CD14-positive monocyte (primary cell): ENCODE data around the gene HKDC1. TPM values are rescaled to one million over a fixed set of nuclear protein-coding genes. Genes with fewer than 3 reads are reported as not detected.

Experiments used
- DNase-seq, 3 donors: peaks; one replicate each; pipeline ENCODE4 v3.0.0-alpha.2; 2011 to 2022
- H2AFZ ChIP-seq: 2 replicates; pipeline ENCODE4 v1.6.0; 2012; ENCODE audit warnings: mild to moderate bottlenecking, low read depth, low read length, inconsistent platforms; ENCODE audit not compliant: insufficient read depth, poor library complexity, severe bottlenecking
- H3K27ac ChIP-seq, 2 donors: 1 replicate in 1 of 2; 2 replicates in 1 of 2; pipeline ENCODE4 v1.5.1; 2012 to 2013; ENCODE audit warnings: low read length in 2 of 2, control low read depth in 1 of 2, inconsistent platforms in 1 of 2, low read depth in 1 of 2, mild to moderate bottlenecking in 1 of 2
- H3K27me3 ChIP-seq, 2 donors: one replicate each; pipeline versions ENCODE4 v1.6.0 to v1.6.1; 2011 to 2013; ENCODE audit warnings: low read length in 2 of 2; ENCODE audit not compliant: control insufficient read depth in 2 of 2, insufficient read depth in 2 of 2
- H3K36me3 ChIP-seq, 2 donors: replicated peaks in 1 of 2; 1 replicate in 1 of 2; 2 replicates in 1 of 2; pipeline versions ENCODE4 v1.5.1 to v1.6.1; 2012 to 2013; ENCODE audit warnings: low read length in 2 of 2, control low read depth in 1 of 2, inconsistent platforms in 1 of 2, mild to moderate bottlenecking in 1 of 2; ENCODE audit not compliant: insufficient read depth in 2 of 2, control insufficient read depth in 1 of 2
- H3K4me1 ChIP-seq, 2 donors: 1 replicate in 1 of 2; 2 replicates in 1 of 2; pipeline versions ENCODE4 v1.5.1 to v1.6.1; 2012 to 2013; ENCODE audit warnings: low read length in 2 of 2, control low read depth in 1 of 2, inconsistent platforms in 1 of 2, mild to moderate bottlenecking in 1 of 2, moderate library complexity in 1 of 2; ENCODE audit not compliant: insufficient read depth in 2 of 2, control insufficient read depth in 1 of 2
- H3K4me2 ChIP-seq: replicated peaks from 2 replicates; pipeline ENCODE3; 2012; ENCODE audit warnings: low read length, moderate library complexity, mild to moderate bottlenecking; ENCODE audit not compliant: poor library complexity, severe bottlenecking; ENCODE audit errors: extremely low read depth
- H3K4me3 ChIP-seq, 3 experiments: fragments of 200-600 bp in 1 of 3; sonication (generic) in 1 of 3; replicated peaks in 1 of 3; 1 replicate in 2 of 3; 2 replicates in 1 of 3; pipeline ENCODE4 v1.5.1; 2011 to 2013; ENCODE audit warnings: low read length in 3 of 3, mild to moderate bottlenecking in 3 of 3, control low read depth in 2 of 3, low read depth in 2 of 3, inconsistent platforms in 1 of 3, moderate library complexity in 1 of 3
- H3K79me2 ChIP-seq: 2 replicates; pipeline ENCODE4 v1.6.0; 2012; ENCODE audit warnings: mild to moderate bottlenecking, control low read depth, inconsistent platforms, low read length, moderate library complexity; ENCODE audit not compliant: insufficient read depth
- H3K9ac ChIP-seq: 2 replicates; pipeline ENCODE4 v1.6.0; 2017; ENCODE audit warnings: low read length, mild to moderate bottlenecking; ENCODE audit not compliant: insufficient read depth, poor library complexity, severe bottlenecking
- H3K9me3 ChIP-seq, 2 donors: replicated peaks in 1 of 2; 1 replicate in 1 of 2; 2 replicates in 1 of 2; pipeline versions ENCODE4 v1.5.1 to v1.6.1; 2012 to 2013; ENCODE audit warnings: low read length in 2 of 2, control low read depth in 1 of 2; ENCODE audit not compliant: control insufficient read depth in 1 of 2, insufficient read depth in 1 of 2
- H4K20me1 ChIP-seq: 2 replicates; pipeline ENCODE4 v1.6.0; 2012; ENCODE audit warnings: mild to moderate bottlenecking, low read length, control low read depth, moderate library complexity; ENCODE audit not compliant: insufficient read depth
- H3K27ac Mint-ChIP-seq, 7 donors: one replicate each; pipeline ENCODE4 v1.8.0; 2020; ENCODE audit warnings: mild to moderate bottlenecking in 7 of 7, mixed read lengths in 7 of 7, moderate library complexity in 6 of 7, inconsistent platforms in 2 of 7
- H3K27me3 Mint-ChIP-seq, 3 donors: one replicate each; pipeline ENCODE4 v1.8.0; 2021 to 2022; ENCODE audit warnings: low read depth in 3 of 3, mild to moderate bottlenecking in 3 of 3, mixed read lengths in 3 of 3, moderate library complexity in 3 of 3, inconsistent platforms in 1 of 3
- H3K36me3 Mint-ChIP-seq, 2 donors: one replicate each; pipeline ENCODE4 v1.8.0; 2020; ENCODE audit warnings: mixed read lengths in 2 of 2, inconsistent platforms in 1 of 2, mild to moderate bottlenecking in 1 of 2
- H3K4me1 Mint-ChIP-seq: one replicate; pipeline ENCODE4 v1.8.0; 2020; ENCODE audit warnings: mild to moderate bottlenecking, mixed read lengths
- H3K4me3 Mint-ChIP-seq, 2 donors: one replicate each; pipeline ENCODE4 v1.8.0; 2020; ENCODE audit warnings: mild to moderate bottlenecking in 2 of 2, mixed read lengths in 2 of 2, moderate library complexity in 1 of 2
- H3K9me3 Mint-ChIP-seq, 7 donors: one replicate each; pipeline ENCODE4 v1.8.0; 2020 to 2022; ENCODE audit warnings: mixed read lengths in 7 of 7, mild to moderate bottlenecking in 6 of 7, moderate library complexity in 6 of 7, inconsistent platforms in 2 of 7
- WGBS: methylation state at CpG from one replicate; pipeline ENCODE4 v1.1.5; 2013; ENCODE audit warnings: missing lambda C conversion rate; ENCODE audit not compliant: insufficient coverage; 5-methylcytosine and 5-hydroxymethylcytosine counted together
- intact Hi-C, 2 donors: fragments of 100-400 bp; cut with micrococcal nuclease; formaldehyde crosslinking; loops; one replicate each; pipeline versions ENCODE4 v1.15.0 to v1.15.1; 2023
- polyA plus RNA-seq, 3 donors: library from polyadenylated mRNA; depleted of rRNA in 1 of 3; unstranded in 2 of 3; stranded (reverse) in 1 of 3; fragments of 300-500 nt in 2 of 3; fragments of >200 nt in 1 of 3; fragmentation: Illumina TruSeq in 2 of 3; gene quantifications; 1 replicate in 2 of 3; 2 replicates in 1 of 3; pipeline ENCODE4 v1.2.3, GENCODE V29; 2012 to 2021
- TF ChIP-seq, protein P1 (sequence below): fragments of 200-600 bp; IDR thresholded peaks from one replicate; pipeline ENCODE4 v1.8.0; 2022; ENCODE audit warnings: antibody characterized with exemption, mild to moderate bottlenecking

The HKDC1 gene
- polyA plus RNA-seq, 3 donors: not detected

DNA sequence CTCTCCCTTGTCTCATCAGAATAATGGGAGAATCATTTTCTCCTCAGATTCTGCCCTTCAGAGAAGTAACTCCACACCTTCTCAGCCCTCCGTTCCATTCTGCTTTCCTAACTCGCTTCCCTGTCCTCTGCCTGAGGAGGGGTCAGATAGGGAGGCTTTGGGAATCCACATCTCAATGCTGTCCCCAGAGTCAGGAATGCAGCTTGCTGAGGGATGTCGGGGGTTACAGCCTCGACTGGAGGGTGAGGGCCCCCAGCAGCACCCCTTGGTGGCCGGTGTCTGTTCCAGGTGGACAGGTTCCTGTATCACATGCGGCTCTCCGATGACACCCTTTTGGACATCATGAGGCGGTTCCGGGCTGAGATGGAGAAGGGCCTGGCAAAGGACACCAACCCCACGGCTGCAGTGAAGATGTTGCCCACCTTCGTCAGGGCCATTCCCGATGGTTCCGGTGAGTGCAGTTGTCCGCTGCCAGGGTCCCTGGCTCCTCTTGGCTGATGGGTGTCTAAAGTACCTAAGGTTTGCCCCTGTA is 6.9 kb downstream of the HKDC1 start:
- no peak overlapping the region for H2AFZ ChIP-seq
- H3K4me1 ChIP-seq: peaks cover 16 to 18% of the 10 kb centered on the region in 2 donors
- no peaks in the 10 kb centered on the region for H4K20me1 ChIP-seq
- Mint-ChIP-seq H3K36me3 (no peaks in the 10 kb centered on the region), H3K27ac (no peak overlapping the region), H3K4me1 (peaks cover 28% of the 10 kb centered on the region), H3K27me3 (peaks cover 0 to 5% (median 1%) of the 10 kb centered on the region in 3 donors), H3K4me3 (no peak overlapping the region), H3K9me3 (no peaks in the 10 kb centered on the region)
- H3K27ac ChIP-seq: no peak overlapping the region
- 97% methylated on average over 11 of the region's 14 CpGs for WGBS
- H3K9me3 ChIP-seq: no peaks in the 10 kb centered on the region
- H3K4me2 ChIP-seq: no peak overlapping the region
- TF ChIP-seq, protein P1, sequence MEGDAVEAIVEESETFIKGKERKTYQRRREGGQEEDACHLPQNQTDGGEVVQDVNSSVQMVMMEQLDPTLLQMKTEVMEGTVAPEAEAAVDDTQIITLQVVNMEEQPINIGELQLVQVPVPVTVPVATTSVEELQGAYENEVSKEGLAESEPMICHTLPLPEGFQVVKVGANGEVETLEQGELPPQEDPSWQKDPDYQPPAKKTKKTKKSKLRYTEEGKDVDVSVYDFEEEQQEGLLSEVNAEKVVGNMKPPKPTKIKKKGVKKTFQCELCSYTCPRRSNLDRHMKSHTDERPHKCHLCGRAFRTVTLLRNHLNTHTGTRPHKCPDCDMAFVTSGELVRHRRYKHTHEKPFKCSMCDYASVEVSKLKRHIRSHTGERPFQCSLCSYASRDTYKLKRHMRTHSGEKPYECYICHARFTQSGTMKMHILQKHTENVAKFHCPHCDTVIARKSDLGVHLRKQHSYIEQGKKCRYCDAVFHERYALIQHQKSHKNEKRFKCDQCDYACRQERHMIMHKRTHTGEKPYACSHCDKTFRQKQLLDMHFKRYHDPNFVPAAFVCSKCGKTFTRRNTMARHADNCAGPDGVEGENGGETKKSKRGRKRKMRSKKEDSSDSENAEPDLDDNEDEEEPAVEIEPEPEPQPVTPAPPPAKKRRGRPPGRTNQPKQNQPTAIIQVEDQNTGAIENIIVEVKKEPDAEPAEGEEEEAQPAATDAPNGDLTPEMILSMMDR: no peak
- no peak for DNase-seq
- no peaks in the 10 kb centered on the region for H3K79me2 ChIP-seq
- intact Hi-C loops: no loop called here
- H3K36me3 ChIP-seq: no peaks in the 10 kb centered on the region
- H3K4me3 ChIP-seq: no peak overlapping the region
- H3K9ac ChIP-seq: no peak overlapping the region
- no peaks in the 10 kb centered on the region for H3K27me3 ChIP-seq

DNA sequence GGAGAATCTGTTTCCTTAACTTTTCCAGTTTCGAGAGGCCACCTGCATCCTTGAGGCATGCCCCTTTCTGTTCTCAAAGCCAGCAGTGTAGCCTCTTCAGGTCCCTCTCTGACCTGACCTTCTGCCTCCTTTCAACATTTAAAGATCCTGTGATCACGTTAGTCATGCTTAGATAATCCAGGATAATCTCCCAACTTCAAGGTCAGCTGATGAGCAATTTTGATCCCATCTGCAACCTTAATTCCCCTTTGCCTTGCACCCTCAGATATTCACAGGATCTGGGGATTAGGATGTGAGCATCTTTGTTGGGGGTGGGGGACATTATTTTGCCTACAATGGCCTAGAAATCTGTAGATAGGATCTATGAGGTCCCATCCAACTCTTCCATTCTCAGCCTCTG is 8.0 kb downstream of the HKDC1 start:
- WGBS: 86% methylated on average over 2 of the region's 2 CpGs
- no peak overlapping the region for H3K4me2 ChIP-seq

More for the DNA sequence above, 8.0 kb downstream of the HKDC1 start:
- peak overlapping the region; percentile 41 for H2AFZ ChIP-seq
- intact Hi-C loops: no loop called here
- Mint-ChIP-seq H3K4me3 (peak overlapping the region in 1 of 2 donors; percentile 77), H3K9me3 (no peaks in the 10 kb centered on the region), H3K4me1 (peaks cover 20% of the 10 kb centered on the region), H3K27me3 (peaks cover 0 to 5% (median 0%) of the 10 kb centered on the region in 3 donors), H3K27ac (peak overlapping the region in 1 of 7 donors; percentile 3), H3K36me3 (no peaks in the 10 kb centered on the region)
- H3K9me3 ChIP-seq: no peaks in the 10 kb centered on the region
- H3K27ac ChIP-seq: no peak overlapping the region
- H3K4me1 ChIP-seq: peaks cover 16 to 18% of the 10 kb centered on the region in 2 donors
- H3K36me3 ChIP-seq: no peaks in the 10 kb centered on the region
- no peaks in the 10 kb centered on the region for H4K20me1 ChIP-seq
- TF ChIP-seq, protein P1: no peak
- DNase-seq: no peak
- no peaks in the 10 kb centered on the region for H3K27me3 ChIP-seq
- no peak overlapping the region for H3K4me3 ChIP-seq
- H3K79me2 ChIP-seq: no peaks in the 10 kb centered on the region
- no peak overlapping the region for H3K9ac ChIP-seq
